Measurements from ENCODE around the gene PLAC8. TPM values are rescaled to one million over a fixed set of nuclear protein-coding genes. Genes with fewer than 3 reads are reported as not detected.

Gene PLAC8
- total and polyA plus RNA-seq, 2 of the 13 experiments (the other 11 are each of a cell fraction or from before 2014, with no cell fraction given) = 3.0 to 174 TPM

DNA sequence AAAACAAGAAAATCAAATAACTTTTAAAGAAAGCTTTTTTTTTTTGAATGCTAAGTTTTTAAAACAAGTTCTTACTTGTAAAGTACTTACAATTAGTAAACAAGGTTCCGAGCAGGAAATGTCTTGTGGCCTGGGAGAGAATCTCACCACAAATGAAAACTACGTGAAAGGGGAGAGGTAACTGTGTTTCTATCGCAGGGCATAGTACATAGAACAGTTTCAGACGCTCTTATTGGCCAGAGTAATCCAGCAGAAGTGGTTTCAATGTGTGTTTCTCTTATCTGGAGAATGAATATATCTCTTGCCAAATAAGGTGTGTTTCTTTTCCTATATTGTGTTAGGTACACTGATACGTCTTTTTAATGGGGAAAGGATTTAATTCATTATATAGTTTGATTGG is at the start of gene PLAC8 (continued):
- TF ChIP-seq, protein P1, sequence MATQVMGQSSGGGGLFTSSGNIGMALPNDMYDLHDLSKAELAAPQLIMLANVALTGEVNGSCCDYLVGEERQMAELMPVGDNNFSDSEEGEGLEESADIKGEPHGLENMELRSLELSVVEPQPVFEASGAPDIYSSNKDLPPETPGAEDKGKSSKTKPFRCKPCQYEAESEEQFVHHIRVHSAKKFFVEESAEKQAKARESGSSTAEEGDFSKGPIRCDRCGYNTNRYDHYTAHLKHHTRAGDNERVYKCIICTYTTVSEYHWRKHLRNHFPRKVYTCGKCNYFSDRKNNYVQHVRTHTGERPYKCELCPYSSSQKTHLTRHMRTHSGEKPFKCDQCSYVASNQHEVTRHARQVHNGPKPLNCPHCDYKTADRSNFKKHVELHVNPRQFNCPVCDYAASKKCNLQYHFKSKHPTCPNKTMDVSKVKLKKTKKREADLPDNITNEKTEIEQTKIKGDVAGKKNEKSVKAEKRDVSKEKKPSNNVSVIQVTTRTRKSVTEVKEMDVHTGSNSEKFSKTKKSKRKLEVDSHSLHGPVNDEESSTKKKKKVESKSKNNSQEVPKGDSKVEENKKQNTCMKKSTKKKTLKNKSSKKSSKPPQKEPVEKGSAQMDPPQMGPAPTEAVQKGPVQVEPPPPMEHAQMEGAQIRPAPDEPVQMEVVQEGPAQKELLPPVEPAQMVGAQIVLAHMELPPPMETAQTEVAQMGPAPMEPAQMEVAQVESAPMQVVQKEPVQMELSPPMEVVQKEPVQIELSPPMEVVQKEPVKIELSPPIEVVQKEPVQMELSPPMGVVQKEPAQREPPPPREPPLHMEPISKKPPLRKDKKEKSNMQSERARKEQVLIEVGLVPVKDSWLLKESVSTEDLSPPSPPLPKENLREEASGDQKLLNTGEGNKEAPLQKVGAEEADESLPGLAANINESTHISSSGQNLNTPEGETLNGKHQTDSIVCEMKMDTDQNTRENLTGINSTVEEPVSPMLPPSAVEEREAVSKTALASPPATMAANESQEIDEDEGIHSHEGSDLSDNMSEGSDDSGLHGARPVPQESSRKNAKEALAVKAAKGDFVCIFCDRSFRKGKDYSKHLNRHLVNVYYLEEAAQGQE (IDR thresholded peaks at IDR 0.05; ENCODE audit: borderline replicate concordance in 1 of 2, low read depth in 1 of 2, low read length in 2 of 2) = 0 out of 4 replicates have a peak, but pooled peaks of 1 of the 2 experiments have one; percentile 46
- TF ChIP-seq HNRNPLL (IDR thresholded peaks at IDR 0.05; ENCODE audit: low read depth, low read length, poor library complexity, severe bottlenecking) (no peak), SRY (CRISPR knock-in tag; IDR thresholded peaks at IDR 0.05) (no peak), TP53 (CRISPR knock-in tag; conservative IDR thresholded peaks at IDR 0.05) (no peak), HNRNPK (IDR thresholded peaks at IDR 0.05; ENCODE audit: low read depth, low read length, poor library complexity, severe bottlenecking) (no peak), ELF3 (CRISPR knock-in tag; IDR thresholded peaks at IDR 0.05) (peak; percentile 26; the same call in 1 of the 2 replicates), POLR2A (IDR thresholded peaks at IDR 0.05; ENCODE audit: insufficient read depth in 1 of 2, low read depth in 2 of 2, low read length in 2 of 2) (peak; percentile 48 to 68), MIXL1 (CRISPR knock-in tag; IDR thresholded peaks at IDR 0.05) (0 out of 2 replicates have a peak, but pooled peaks have one; percentile 31), ASH2L (IDR thresholded peaks at IDR 0.05; ENCODE audit: insufficient read length, low read depth, low read length) (peak; percentile 24), GATAD1 (CRISPR knock-in tag; IDR thresholded peaks at IDR 0.05) (0 out of 2 replicates have a peak, but pooled peaks have one; percentile 11), SAP130 (CRISPR knock-in tag; IDR thresholded peaks at IDR 0.05; ENCODE audit: low read depth) (peak; percentile 79), CREM (IDR thresholded peaks at IDR 0.05) (peak; percentile 22; the same call in 1 of the 2 replicates), CREM (CRISPR knock-in tag; IDR thresholded peaks at IDR 0.05) (no peak), KAT8 (CRISPR knock-in tag; IDR thresholded peaks at IDR 0.05) (peak; percentile 17; the same call in 1 of the 2 replicates), ZNF317 (CRISPR knock-in tag; IDR thresholded peaks at IDR 0.05) (0 out of 2 replicates have a peak, but pooled peaks have one; percentile 63)
- TF ChIP-seq, protein P2, sequence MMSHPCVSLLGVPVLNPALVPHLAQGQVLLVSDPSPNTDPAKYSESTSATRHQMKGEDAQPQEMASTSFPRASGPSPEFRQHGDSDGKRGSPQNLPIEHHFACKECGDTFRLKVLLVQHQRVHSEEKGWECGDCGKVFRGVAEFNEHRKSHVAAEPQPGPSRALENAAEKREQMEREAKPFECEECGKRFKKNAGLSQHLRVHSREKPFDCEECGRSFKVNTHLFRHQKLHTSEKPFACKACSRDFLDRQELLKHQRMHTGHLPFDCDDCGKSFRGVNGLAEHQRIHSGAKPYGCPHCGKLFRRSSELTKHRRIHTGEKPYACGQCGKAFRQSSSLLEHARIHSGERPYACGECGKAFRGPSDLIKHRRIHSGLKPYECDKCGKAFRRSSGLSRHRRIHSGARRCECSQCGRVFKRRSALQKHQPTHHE (CRISPR knock-in tag; IDR thresholded peaks at IDR 0.05; ENCODE audit: borderline replicate concordance) = no peak
- TF ChIP-seq, protein P3, sequence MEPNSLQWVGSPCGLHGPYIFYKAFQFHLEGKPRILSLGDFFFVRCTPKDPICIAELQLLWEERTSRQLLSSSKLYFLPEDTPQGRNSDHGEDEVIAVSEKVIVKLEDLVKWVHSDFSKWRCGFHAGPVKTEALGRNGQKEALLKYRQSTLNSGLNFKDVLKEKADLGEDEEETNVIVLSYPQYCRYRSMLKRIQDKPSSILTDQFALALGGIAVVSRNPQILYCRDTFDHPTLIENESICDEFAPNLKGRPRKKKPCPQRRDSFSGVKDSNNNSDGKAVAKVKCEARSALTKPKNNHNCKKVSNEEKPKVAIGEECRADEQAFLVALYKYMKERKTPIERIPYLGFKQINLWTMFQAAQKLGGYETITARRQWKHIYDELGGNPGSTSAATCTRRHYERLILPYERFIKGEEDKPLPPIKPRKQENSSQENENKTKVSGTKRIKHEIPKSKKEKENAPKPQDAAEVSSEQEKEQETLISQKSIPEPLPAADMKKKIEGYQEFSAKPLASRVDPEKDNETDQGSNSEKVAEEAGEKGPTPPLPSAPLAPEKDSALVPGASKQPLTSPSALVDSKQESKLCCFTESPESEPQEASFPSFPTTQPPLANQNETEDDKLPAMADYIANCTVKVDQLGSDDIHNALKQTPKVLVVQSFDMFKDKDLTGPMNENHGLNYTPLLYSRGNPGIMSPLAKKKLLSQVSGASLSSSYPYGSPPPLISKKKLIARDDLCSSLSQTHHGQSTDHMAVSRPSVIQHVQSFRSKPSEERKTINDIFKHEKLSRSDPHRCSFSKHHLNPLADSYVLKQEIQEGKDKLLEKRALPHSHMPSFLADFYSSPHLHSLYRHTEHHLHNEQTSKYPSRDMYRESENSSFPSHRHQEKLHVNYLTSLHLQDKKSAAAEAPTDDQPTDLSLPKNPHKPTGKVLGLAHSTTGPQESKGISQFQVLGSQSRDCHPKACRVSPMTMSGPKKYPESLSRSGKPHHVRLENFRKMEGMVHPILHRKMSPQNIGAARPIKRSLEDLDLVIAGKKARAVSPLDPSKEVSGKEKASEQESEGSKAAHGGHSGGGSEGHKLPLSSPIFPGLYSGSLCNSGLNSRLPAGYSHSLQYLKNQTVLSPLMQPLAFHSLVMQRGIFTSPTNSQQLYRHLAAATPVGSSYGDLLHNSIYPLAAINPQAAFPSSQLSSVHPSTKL (CRISPR knock-in tag; IDR thresholded peaks at IDR 0.05) = peak; percentile 37; the same call in 1 of the 2 replicates
- TF ChIP-seq, protein P4, sequence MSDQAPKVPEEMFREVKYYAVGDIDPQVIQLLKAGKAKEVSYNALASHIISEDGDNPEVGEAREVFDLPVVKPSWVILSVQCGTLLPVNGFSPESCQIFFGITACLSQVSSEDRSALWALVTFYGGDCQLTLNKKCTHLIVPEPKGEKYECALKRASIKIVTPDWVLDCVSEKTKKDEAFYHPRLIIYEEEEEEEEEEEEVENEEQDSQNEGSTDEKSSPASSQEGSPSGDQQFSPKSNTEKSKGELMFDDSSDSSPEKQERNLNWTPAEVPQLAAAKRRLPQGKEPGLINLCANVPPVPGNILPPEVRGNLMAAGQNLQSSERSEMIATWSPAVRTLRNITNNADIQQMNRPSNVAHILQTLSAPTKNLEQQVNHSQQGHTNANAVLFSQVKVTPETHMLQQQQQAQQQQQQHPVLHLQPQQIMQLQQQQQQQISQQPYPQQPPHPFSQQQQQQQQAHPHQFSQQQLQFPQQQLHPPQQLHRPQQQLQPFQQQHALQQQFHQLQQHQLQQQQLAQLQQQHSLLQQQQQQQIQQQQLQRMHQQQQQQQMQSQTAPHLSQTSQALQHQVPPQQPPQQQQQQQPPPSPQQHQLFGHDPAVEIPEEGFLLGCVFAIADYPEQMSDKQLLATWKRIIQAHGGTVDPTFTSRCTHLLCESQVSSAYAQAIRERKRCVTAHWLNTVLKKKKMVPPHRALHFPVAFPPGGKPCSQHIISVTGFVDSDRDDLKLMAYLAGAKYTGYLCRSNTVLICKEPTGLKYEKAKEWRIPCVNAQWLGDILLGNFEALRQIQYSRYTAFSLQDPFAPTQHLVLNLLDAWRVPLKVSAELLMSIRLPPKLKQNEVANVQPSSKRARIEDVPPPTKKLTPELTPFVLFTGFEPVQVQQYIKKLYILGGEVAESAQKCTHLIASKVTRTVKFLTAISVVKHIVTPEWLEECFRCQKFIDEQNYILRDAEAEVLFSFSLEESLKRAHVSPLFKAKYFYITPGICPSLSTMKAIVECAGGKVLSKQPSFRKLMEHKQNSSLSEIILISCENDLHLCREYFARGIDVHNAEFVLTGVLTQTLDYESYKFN (CRISPR knock-in tag; conservative IDR thresholded peaks at IDR 0.05) = peak; percentile 37; the same call in 1 of the 2 replicates

All from HepG2 (cell line).